Large intestine (tissue), 3 donors: ENCODE measurements around the gene MBNL2. TPM values are rescaled to one million over a fixed set of nuclear protein-coding genes. Genes with fewer than 3 reads are reported as not detected.

Source experiments
- DNase-seq, 2 donors: peaks; one replicate each; pipeline versions ENCODE4 v3.0.0 to v3.0.0-alpha.2; 2013
- H3K27ac ChIP-seq: one replicate; pipeline ENCODE4 v1.5.1; 2013; ENCODE audit warnings: low read length
- H3K27me3 ChIP-seq: 2 replicates; pipeline ENCODE4 v1.6.1; 2013; ENCODE audit warnings: low read length; ENCODE audit not compliant: control insufficient read depth, insufficient read depth
- H3K36me3 ChIP-seq: 2 replicates; pipeline ENCODE4 v1.6.1; 2013; ENCODE audit warnings: low read length; ENCODE audit not compliant: control insufficient read depth, insufficient read depth
- H3K4me1 ChIP-seq: one replicate; pipeline ENCODE4 v1.6.1; 2013; ENCODE audit warnings: low read length; ENCODE audit not compliant: control insufficient read depth, insufficient read depth
- H3K4me3 ChIP-seq: one replicate; pipeline ENCODE4 v1.5.1; 2013; ENCODE audit warnings: low read length
- H3K9me3 ChIP-seq: one replicate; pipeline ENCODE4 v1.6.1; 2013; ENCODE audit warnings: mild to moderate bottlenecking, low read depth, low read length, moderate library complexity; ENCODE audit not compliant: control insufficient read depth
- WGBS: methylation state at CpG from one replicate; pipeline ENCODE4 v1.1.5; 2013; ENCODE audit warnings: low lambda C conversion rate; ENCODE audit not compliant: insufficient coverage; 5-methylcytosine and 5-hydroxymethylcytosine counted together
- polyA plus RNA-seq: library from polyadenylated mRNA; unstranded; fragments of 120-200 nt; gene quantifications from one replicate; pipeline ENCODE4 v1.2.1, GENCODE V29; 2013

Gene MBNL2
- polyA plus RNA-seq, 1 donor: 38.6 TPM

- Histone ChIP-seq H3K4me1 (no peaks in the 10 kb centered on the region), H3K9me3 (no peaks in the 10 kb centered on the region), H3K4me3 (no peak overlapping the region), H3K36me3 (peaks cover 28% of the 10 kb centered on the region), H3K27ac (no peak overlapping the region), H3K27me3 (no peaks in the 10 kb centered on the region)
- WGBS: 100% methylated on average over 1 of the region's 4 CpGs
- no peak for DNase-seq
Observed at GRCh38 chr13:97364827-97365226, 142.7 kb downstream of the MBNL2 start.

DNA sequence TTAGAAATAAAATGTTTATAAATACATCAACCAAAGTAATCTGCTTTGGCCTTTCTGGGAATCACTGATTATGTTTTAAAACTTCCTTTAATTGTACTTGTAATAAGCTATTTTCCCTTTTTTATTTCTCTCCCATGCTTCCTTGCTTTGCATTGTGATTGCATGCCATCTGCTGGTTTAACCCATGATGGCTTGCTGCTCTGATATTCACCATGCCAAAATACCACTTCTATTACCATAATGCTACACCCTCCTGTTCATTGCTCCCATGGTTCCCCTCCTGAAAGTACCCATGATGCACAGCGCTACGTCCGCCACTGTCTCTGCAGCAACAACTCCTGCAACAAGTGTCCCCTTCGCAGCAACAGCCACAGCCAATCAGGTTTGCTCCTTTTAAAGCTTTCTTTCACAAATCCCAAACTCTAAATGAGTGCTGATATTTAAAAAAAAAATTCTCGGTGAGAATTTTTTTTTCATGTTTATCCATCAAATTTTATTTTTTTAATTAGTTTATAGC, 144.1 kb downstream of the MBNL2 start:
- no peaks in the 10 kb centered on the region for H3K27me3 ChIP-seq
- no peak overlapping the region for H3K4me3 ChIP-seq
- no peaks in the 10 kb centered on the region for H3K9me3 ChIP-seq
- H3K4me1 ChIP-seq: no peaks in the 10 kb centered on the region
- peaks cover 24% of the 10 kb centered on the region for H3K36me3 ChIP-seq
- 100% methylated on average over 2 of the region's 5 CpGs for WGBS
- H3K27ac ChIP-seq: no peak overlapping the region
- no peak for DNase-seq

DNA sequence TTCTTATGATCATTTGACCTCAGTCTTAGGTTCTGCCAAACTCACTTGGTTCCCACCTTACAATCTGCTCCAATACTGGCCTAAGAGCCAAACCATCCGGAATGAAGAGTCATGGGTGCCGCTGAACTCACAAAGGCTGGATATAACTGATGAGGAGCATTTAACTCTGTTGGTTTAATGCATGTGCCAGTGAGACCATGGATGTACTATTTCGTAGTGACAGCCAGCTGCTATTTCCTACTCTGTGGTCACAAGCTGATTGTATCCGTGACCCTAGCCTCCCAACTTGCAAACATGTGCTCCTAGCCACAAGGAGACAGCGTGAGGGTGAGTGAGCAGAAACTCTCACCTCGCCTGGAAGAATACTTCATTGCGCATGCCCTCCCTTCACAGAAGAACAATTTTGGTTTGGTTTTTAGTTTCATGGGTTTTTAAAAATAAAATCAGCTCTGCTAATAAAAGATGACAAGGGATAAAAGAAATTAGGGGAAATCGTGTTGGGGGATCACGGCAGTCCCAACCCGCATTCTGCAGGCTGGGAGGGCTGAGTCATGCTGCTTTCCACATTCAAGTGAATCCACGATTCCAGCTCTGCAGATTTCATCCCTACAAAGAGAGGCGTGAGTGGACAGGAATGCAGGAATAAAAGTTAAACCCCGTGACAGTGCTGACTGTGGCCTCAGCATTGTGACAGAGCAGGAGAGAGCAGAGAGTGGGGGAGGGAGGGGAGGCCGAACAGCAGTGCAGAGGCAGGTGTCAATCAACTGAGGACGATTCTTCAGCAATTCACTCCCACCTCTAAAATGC, 145.1 kb downstream of the MBNL2 start:
- Histone ChIP-seq H3K27ac (no peak overlapping the region), H3K4me1 (no peaks in the 10 kb centered on the region), H3K9me3 (no peaks in the 10 kb centered on the region), H3K4me3 (no peak overlapping the region), H3K36me3 (peaks cover 24% of the 10 kb centered on the region), H3K27me3 (no peaks in the 10 kb centered on the region)
- WGBS: no CpG with 5 or more reads among the region's 15 CpGs
- no peak for DNase-seq

DNA sequence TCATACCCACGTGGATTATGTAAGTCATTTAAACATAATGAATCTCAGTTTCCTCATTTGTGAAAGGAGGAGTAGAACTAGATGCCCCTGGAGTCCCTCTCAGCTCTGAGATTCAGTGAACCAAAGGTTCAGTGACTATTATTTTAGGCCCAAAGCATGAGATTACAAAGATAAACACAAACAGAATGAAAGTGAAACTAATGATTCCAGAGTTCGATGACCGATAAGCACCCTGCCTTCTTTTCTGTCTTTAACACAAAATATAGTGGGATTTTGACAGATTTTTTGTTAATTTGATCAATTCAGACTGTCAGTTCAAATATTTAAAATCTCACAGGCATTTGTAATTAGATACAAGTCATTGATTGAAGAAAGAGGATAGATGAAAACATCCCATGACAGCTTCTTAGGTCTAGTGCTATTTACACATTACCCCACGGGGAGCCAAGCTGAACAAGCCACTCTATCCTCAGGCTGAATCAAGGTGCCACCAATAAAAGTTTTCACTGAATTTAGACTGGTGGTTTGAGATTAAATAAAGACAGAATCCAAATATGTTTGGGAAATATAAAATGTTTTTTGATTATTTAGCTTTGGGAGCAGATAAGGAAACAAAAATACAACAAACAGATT, 147.2 kb downstream of the MBNL2 start:
- no peaks in the 10 kb centered on the region for H3K27me3 ChIP-seq
- DNase-seq: peak in 1 of 2 donors; percentile 48
- H3K27ac ChIP-seq: no peak overlapping the region
- no peaks in the 10 kb centered on the region for H3K4me1 ChIP-seq
- H3K9me3 ChIP-seq: no peaks in the 10 kb centered on the region
- H3K4me3 ChIP-seq: no peak overlapping the region
- peaks cover 17% of the 10 kb centered on the region for H3K36me3 ChIP-seq
- 10% methylated on average over 2 of the region's 4 CpGs for WGBS

GRCh38 chr13:97371486-97372109, 149.5 kb downstream of the MBNL2 start:
- no peaks in the 10 kb centered on the region for H3K27me3 ChIP-seq
- no peak overlapping the region for H3K27ac ChIP-seq
- no CpG with 5 or more reads among the region's 7 CpGs for WGBS
- H3K4me1 ChIP-seq: no peaks in the 10 kb centered on the region
- peaks cover 29% of the 10 kb centered on the region for H3K36me3 ChIP-seq
- DNase-seq: no peak
- no peaks in the 10 kb centered on the region for H3K9me3 ChIP-seq
- H3K4me3 ChIP-seq: no peak overlapping the region

DNA sequence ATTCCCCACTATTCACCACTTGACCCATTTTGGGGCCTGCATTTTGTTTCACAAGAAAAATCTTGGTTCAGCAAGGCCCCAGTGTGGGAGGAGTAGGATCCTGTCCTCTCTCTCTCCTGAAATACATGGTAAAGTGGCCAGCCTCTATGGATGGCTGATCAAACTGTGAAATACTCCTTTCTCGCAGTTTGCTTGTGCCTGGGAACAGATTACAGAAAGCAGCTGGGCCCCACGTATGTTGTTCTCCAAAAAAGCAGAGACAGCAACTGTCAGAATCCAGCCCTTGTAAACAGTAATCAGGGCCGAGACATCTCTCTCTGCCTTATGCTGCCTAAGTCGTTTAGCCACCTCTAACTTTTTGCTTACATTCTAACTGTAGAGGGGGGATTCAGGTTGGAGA, 150.8 kb downstream of the MBNL2 start:
- Histone ChIP-seq H3K9me3 (no peaks in the 10 kb centered on the region), H3K27ac (no peak overlapping the region), H3K27me3 (no peaks in the 10 kb centered on the region), H3K36me3 (peaks cover 26% of the 10 kb centered on the region), H3K4me3 (no peak overlapping the region), H3K4me1 (no peaks in the 10 kb centered on the region)
- no peak for DNase-seq
- 20% methylated on average over 1 of the region's 4 CpGs for WGBS

DNA sequence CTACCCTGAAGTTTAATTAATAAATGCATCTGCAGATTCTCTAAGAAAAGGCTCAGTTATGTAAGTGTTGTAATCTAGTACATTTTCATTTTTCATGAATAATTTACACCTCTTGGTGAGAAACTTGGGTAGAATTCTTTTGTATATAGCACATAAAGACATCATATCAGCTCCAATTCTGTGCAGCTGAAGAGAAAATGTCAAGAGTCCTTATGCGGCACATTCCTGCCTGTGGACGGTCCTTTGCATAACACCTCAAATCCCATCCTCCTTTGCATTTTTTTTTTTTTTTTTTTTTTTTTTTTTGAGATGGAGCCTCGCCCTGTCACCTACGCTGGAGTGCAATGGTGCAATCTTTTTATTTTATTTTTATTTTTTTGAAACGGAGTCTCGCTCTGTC, 151.7 kb downstream of the MBNL2 start:
- Histone ChIP-seq H3K27me3 (no peaks in the 10 kb centered on the region), H3K9me3 (no peaks in the 10 kb centered on the region), H3K4me3 (no peak overlapping the region), H3K27ac (no peak overlapping the region), H3K36me3 (peaks cover 28% of the 10 kb centered on the region), H3K4me1 (no peaks in the 10 kb centered on the region)
- WGBS: no CpG with 5 or more reads among the region's 6 CpGs
- no peak for DNase-seq

GRCh38 chr13:97376981-97377380, 154.8 kb downstream of the MBNL2 start:
- H3K4me1 ChIP-seq: no peaks in the 10 kb centered on the region
- DNase-seq: no peak
- H3K27me3 ChIP-seq: no peaks in the 10 kb centered on the region
- H3K4me3 ChIP-seq: no peak overlapping the region
- no CpG with 5 or more reads among the region's 6 CpGs for WGBS
- peaks cover 27% of the 10 kb centered on the region for H3K36me3 ChIP-seq
- H3K27ac ChIP-seq: no peak overlapping the region
- no peaks in the 10 kb centered on the region for H3K9me3 ChIP-seq

DNA sequence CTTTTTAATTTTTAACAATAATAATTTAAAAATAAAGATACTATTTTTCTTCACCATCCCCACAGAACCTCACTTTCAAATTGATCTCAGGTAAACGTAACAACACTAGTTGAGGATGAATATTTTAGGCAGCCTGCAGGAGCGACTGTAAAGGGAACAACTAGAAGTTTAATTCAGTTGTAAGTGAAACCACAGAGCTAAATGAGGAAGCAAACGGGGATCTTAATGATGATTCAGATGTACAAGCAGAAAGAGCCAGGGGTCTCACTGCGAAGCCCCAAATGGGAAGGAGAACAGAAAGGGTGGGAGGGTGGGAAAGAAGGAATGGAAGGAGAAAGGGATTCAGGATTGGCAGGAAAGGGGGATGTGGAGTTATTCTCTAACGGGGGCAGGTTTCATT, 157.3 kb downstream of the MBNL2 start:
- Histone ChIP-seq H3K4me1 (no peaks in the 10 kb centered on the region), H3K36me3 (peaks cover 36% of the 10 kb centered on the region), H3K9me3 (no peaks in the 10 kb centered on the region), H3K27ac (no peak overlapping the region), H3K27me3 (no peaks in the 10 kb centered on the region), H3K4me3 (no peak overlapping the region)
- WGBS: 100% methylated on average over 1 of the region's 5 CpGs
- no peak for DNase-seq

GRCh38 chr13:97380696-97381095, 158.6 kb downstream of the MBNL2 start:
- H3K4me1 ChIP-seq: no peaks in the 10 kb centered on the region
- H3K27ac ChIP-seq: no peak overlapping the region
- no peaks in the 10 kb centered on the region for H3K27me3 ChIP-seq
- peaks cover 24% of the 10 kb centered on the region for H3K36me3 ChIP-seq
- no peak for DNase-seq
- H3K9me3 ChIP-seq: no peaks in the 10 kb centered on the region
- WGBS: no CpG with 5 or more reads among the region's 6 CpGs
- no peak overlapping the region for H3K4me3 ChIP-seq
